Measurements from ENCODE around the gene OR5D16.
"Not testable (repeated sequence)": the region's sequence is repeated elsewhere in the genome, so short reads cannot be mapped to it uniquely, and the experiment has no call there.

OR5D16 gene

DNA sequence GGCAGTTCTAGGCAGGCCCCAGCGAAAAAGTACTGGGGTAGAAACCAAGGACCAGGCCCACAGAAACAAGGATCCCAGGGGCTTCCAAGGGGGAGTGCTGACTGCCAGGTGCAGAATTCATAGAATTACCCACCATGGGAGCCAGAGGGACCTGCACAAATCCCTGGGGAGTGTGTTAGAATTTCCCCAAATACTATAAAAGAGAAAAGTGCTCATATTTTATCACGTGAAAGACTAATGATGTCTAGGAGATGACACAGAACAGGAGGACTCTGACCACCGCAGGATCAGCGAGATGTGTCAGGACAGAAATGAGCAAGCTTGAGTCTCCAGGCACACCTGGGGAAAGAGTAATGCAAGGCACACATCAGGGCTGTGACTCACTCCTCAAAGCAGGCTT is 28.8 kb downstream of the OR5D16 start:
- H3K9ac ChIP-seq (ENCODE audit: low read length); H3K27ac ChIP-seq (ENCODE audit: low read depth, low read length); H3K9me3 ChIP-seq (ENCODE audit: low read length); H3K36me3 ChIP-seq (ENCODE audit: insufficient read depth, low read length); H3K27me3 ChIP-seq (ENCODE audit: control insufficient read depth in 1 of 2, insufficient read depth in 2 of 2, low read length in 2 of 2); H3K4me3 ChIP-seq (ENCODE audit: low read depth in 1 of 2, low read length in 2 of 2); H3K4me1 ChIP-seq (ENCODE audit: insufficient read depth, low read length): not testable (repeated sequence)

DNA sequence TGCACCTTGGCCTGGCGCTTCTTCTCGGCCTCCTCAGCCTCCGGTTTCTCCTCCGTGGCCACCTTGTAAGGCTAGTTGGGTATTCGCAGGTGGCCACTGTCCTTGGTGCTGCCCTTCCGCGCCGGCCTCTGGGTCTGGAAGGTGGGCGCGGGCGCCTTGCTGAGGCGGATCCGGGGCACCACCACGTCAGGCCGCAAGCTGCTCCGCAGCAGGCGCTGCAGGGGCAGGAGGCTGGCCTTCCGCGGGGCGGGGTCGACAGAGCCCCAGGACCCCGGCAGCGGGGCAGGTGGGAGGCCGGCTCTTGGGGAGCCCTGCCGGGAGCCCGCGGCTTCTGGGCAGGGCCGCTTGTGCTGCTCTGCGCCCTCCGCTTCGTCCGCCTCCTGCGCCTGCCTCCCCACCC is 34.2 kb downstream of the OR5D16 start:
- H3K4me3 ChIP-seq (ENCODE audit: low read depth in 1 of 2, low read length in 2 of 2); H3K4me1 ChIP-seq (ENCODE audit: insufficient read depth, low read length); H3K36me3 ChIP-seq (ENCODE audit: insufficient read depth, low read length); H3K27me3 ChIP-seq (ENCODE audit: control insufficient read depth in 1 of 2, insufficient read depth in 2 of 2, low read length in 2 of 2); H3K27ac ChIP-seq (ENCODE audit: low read depth, low read length); H3K9me3 ChIP-seq (ENCODE audit: low read length); H3K9ac ChIP-seq (ENCODE audit: low read length): not testable (repeated sequence)

DNA sequence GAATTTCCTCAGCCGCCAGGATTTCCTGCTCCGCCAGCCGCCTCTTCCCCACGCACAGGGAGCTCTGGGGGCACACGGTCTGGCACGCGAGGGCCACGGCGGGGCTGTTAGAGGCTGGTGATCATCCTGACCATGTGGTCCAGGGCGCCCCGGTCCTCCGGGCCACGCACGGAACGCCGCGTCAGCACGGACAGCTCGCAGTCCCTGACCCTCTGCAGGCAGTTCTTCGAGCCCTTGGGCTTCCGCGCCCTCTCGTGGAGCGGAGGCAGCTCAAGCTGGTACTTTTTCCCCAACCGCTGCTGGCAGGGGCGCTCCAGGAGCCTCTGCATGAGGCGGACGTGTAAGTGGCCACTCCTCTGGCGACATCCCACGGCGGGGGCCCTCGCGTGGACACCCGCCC is 34.6 kb downstream of the OR5D16 start:
- H3K27ac ChIP-seq (ENCODE audit: low read depth, low read length); H3K27me3 ChIP-seq (ENCODE audit: control insufficient read depth in 1 of 2, insufficient read depth in 2 of 2, low read length in 2 of 2); H3K4me3 ChIP-seq (ENCODE audit: low read depth in 1 of 2, low read length in 2 of 2): not testable (repeated sequence)

DNA sequence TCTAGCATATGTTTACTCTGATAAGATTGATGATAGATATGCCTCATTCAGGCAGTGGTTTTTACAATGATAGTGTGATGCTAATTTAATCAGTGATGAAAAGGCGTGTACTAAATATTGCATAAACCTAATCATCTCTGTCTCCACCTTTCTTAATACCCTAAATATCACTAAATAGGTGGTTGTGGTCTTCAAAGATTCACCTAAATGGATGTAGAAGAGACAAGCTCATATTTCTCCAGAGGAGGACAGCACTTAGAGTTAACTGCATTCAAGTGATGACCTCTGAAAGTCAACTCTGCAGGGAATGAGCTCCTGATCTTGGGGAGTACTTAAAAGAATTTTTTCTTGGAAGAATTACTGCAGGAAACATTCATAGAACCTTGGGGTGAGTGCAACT is 44.4 kb downstream of the OR5D16 start, which contains the start of gene TRIM51:
TRIM51 (plus strand) TSS at position 301 of the 400 bp plus-strand sequence. CDS start 2,132 bp downstream, outside the sequence.
- H3K9ac ChIP-seq (ENCODE audit: low read length); H3K4me1 ChIP-seq (ENCODE audit: insufficient read depth, low read length); H3K4me3 ChIP-seq (ENCODE audit: low read depth in 1 of 2, low read length in 2 of 2); H3K27me3 ChIP-seq (ENCODE audit: control insufficient read depth in 1 of 2, insufficient read depth in 2 of 2, low read length in 2 of 2); H3K36me3 ChIP-seq (ENCODE audit: insufficient read depth, low read length); H3K27ac ChIP-seq (ENCODE audit: low read depth, low read length); H3K9me3 ChIP-seq (ENCODE audit: low read length): not testable (repeated sequence)

More for the DNA sequence above, 34.6 kb downstream of the OR5D16 start:
- not testable (repeated sequence) for H3K9me3 ChIP-seq (ENCODE audit: low read length); H3K4me1 ChIP-seq (ENCODE audit: insufficient read depth, low read length); H3K36me3 ChIP-seq (ENCODE audit: insufficient read depth, low read length); H3K9ac ChIP-seq (ENCODE audit: low read length)

DNA sequence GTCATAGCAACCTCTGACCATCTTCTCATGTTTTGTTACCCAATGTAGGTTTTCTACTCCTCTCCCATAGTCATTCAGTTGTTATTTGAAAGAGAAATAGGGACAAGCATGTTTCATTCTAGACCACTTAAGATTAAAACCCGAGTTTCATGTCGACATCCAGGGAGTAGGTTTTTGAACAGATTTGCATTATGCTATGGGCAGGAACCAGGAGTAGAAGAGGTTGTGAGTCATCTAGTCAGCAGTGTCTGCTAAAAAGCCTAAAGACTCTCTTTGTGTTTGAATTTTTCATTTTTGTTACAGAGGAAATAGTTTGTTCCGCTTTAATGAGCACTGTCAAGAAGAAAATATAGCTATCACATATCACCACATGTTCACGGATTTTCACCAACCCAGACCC is 46.4 kb downstream of the OR5D16 start:
- not testable (repeated sequence) for H3K9me3 ChIP-seq (ENCODE audit: low read length); H3K9ac ChIP-seq (ENCODE audit: low read length); H3K27ac ChIP-seq (ENCODE audit: low read depth, low read length); H3K36me3 ChIP-seq (ENCODE audit: insufficient read depth, low read length); H3K27me3 ChIP-seq (ENCODE audit: control insufficient read depth in 1 of 2, insufficient read depth in 2 of 2, low read length in 2 of 2); H3K4me1 ChIP-seq (ENCODE audit: insufficient read depth, low read length); H3K4me3 ChIP-seq (ENCODE audit: low read depth in 1 of 2, low read length in 2 of 2)

DNA sequence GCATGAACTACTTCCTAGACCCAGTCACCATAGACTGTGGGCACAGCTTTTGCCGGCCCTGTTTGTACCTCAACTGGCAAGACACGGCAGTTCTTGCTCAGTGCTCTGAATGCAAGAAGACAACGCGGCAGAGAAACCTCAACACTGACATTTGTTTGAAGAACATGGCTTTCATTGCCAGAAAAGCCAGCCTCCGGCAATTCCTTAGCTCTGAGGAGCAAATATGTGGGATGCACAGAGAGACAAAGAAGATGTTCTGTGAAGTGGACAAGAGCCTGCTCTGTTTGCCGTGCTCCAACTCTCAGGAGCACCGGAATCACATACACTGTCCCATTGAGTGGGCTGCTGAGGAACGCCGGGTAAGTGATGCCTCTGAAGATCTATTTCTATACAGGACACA is 46.9 kb downstream of the OR5D16 start:
- H3K9me3 ChIP-seq (ENCODE audit: low read length); H3K4me1 ChIP-seq (ENCODE audit: insufficient read depth, low read length); H3K36me3 ChIP-seq (ENCODE audit: insufficient read depth, low read length); H3K27me3 ChIP-seq (ENCODE audit: control insufficient read depth in 1 of 2, insufficient read depth in 2 of 2, low read length in 2 of 2); H3K4me3 ChIP-seq (ENCODE audit: low read depth in 1 of 2, low read length in 2 of 2); H3K9ac ChIP-seq (ENCODE audit: low read length); H3K27ac ChIP-seq (ENCODE audit: low read depth, low read length): not testable (repeated sequence)
